WTC11 (cell line): ENCODE results near the gene OPA1. TPM values are rescaled to one million over a fixed set of nuclear protein-coding genes. Genes with fewer than 3 reads are reported as not detected.

ENCODE experiments used
- ATAC-seq: fragments of 200-7000 bp; cut with Tn5 transposase; 2 replicates; pipeline ENCODE4 v1.10.0; 2021; ENCODE audit warnings: mild to moderate bottlenecking, moderate library complexity
- CTCF ChIA-PET: fragments of 300-600 bp; sonication (Branson Sonifier 250); formaldehyde crosslinking; loops from one replicate; lab custom pipeline; 2021; ENCODE audit warnings: antibody characterized with exemption; lab: Charles Lee
- POLR2A ChIA-PET: fragments of 350-600 bp; sonication (Branson Sonifier 250); formaldehyde crosslinking; loops from one replicate; lab custom pipeline; 2021; ENCODE audit warnings: antibody characterized with exemption; lab: Charles Lee
- DNase-seq: peaks from one replicate; pipeline ENCODE4 v3.0.0; 2021; ENCODE audit warnings: low spot score
- H3K27ac Mint-ChIP-seq: 2 replicates; pipeline ENCODE4 v1.8.0; 2021; ENCODE audit warnings: mixed read lengths
- H3K27me3 Mint-ChIP-seq: 2 replicates; pipeline ENCODE4 v1.8.0; 2021; ENCODE audit warnings: low read depth, mild to moderate bottlenecking, moderate library complexity, mixed read lengths
- H3K36me3 Mint-ChIP-seq: 2 replicates; pipeline ENCODE4 v1.8.0; 2021; ENCODE audit warnings: mixed read lengths
- H3K4me1 Mint-ChIP-seq: 2 replicates; pipeline ENCODE4 v1.8.0; 2022; ENCODE audit warnings: mixed read lengths
- H3K4me3 Mint-ChIP-seq: 2 replicates; pipeline ENCODE4 v1.8.0; 2021; ENCODE audit warnings: mild to moderate bottlenecking, moderate library complexity, mixed read lengths
- H3K9me3 Mint-ChIP-seq: 2 replicates; pipeline ENCODE4 v1.8.0; 2021; ENCODE audit warnings: mixed read lengths
- CBFB ChIP-seq: sonication (generic); formaldehyde crosslinking; IDR thresholded peaks from 2 replicates; pipeline ENCODE4 v1.8.1; 2022; ENCODE audit warnings: mild to moderate bottlenecking, low read depth, missing genetic modification reagents
- CREB1 ChIP-seq: sonication (generic); formaldehyde crosslinking; IDR thresholded peaks from 2 replicates; pipeline ENCODE4 v1.8.0; 2023; ENCODE audit warnings: mild to moderate bottlenecking, missing genetic modification reagents
- CREM ChIP-seq: sonication (generic); formaldehyde crosslinking; IDR thresholded peaks from 2 replicates; pipeline ENCODE4 v1.8.1; 2022; ENCODE audit warnings: mild to moderate bottlenecking, missing genetic modification reagents, moderate library complexity
- EMX1 ChIP-seq: fragments of 250-450 bp; sonication (Bioruptor Pico); IDR thresholded peaks from 2 replicates; pipeline ENCODE4 v1.8.0; 2021; ENCODE audit warnings: mild to moderate bottlenecking
- ERG ChIP-seq: fragments of 250-450 bp; sonication (Bioruptor Pico); IDR thresholded peaks from 2 replicates; pipeline ENCODE4 v1.8.0; 2021; ENCODE audit warnings: mild to moderate bottlenecking
- ESRRA ChIP-seq: sonication (generic); formaldehyde crosslinking; IDR thresholded peaks from 2 replicates; pipeline ENCODE4 v1.8.1; 2022; ENCODE audit warnings: mild to moderate bottlenecking, missing genetic modification reagents, borderline replicate concordance
- GRHL2 ChIP-seq: fragments of 250-450 bp; sonication (Bioruptor Pico); IDR thresholded peaks from 2 replicates; pipeline ENCODE4 v1.8.0; 2022; ENCODE audit warnings: mild to moderate bottlenecking, moderate library complexity; ENCODE audit not compliant: insufficient replicate concordance, severe bottlenecking
- GTF2I ChIP-seq: fragments of 250-450 bp; sonication (Bioruptor Pico); conservative IDR thresholded peaks from 2 replicates; pipeline ENCODE4 v1.4.0; 2021; ENCODE audit warnings: mild to moderate bottlenecking
- HMGA2 ChIP-seq: fragments of 250-450 bp; sonication (Bioruptor Pico); IDR thresholded peaks from 2 replicates; pipeline ENCODE4 v1.4.0; 2021; ENCODE audit warnings: mild to moderate bottlenecking, moderate library complexity
- KAT7 ChIP-seq: sonication (generic); formaldehyde crosslinking; IDR thresholded peaks from 2 replicates; pipeline ENCODE4 v1.8.1; 2023; ENCODE audit warnings: missing genetic modification reagents, mild to moderate bottlenecking, borderline replicate concordance
- NFATC4 ChIP-seq: fragments of 250-450 bp; sonication (Bioruptor Pico); IDR thresholded peaks from 2 replicates; pipeline ENCODE4 v1.9.0; 2021; ENCODE audit warnings: mild to moderate bottlenecking
- NFYB ChIP-seq: sonication (generic); formaldehyde crosslinking; conservative IDR thresholded peaks from 2 replicates; pipeline ENCODE4 v1.8.0; 2022; ENCODE audit warnings: low read depth, missing genetic modification reagents
- NR1H2 ChIP-seq: sonication (generic); formaldehyde crosslinking; IDR thresholded peaks from 2 replicates; pipeline ENCODE4 v1.9.0; 2021; ENCODE audit warnings: mild to moderate bottlenecking, moderate library complexity, missing genetic modification reagents
- NR2C2 ChIP-seq: sonication (generic); formaldehyde crosslinking; IDR thresholded peaks from 2 replicates; pipeline ENCODE4 v1.8.0; 2022; ENCODE audit warnings: mild to moderate bottlenecking, missing genetic modification reagents
- OVOL2 ChIP-seq: fragments of 250-450 bp; sonication (Bioruptor Pico); IDR thresholded peaks from 2 replicates; pipeline ENCODE4 v1.9.0; 2021; ENCODE audit warnings: mild to moderate bottlenecking, borderline replicate concordance
- SP1 ChIP-seq: sonication (generic); formaldehyde crosslinking; conservative IDR thresholded peaks from 2 replicates; pipeline ENCODE4 v1.8.1; 2022; ENCODE audit warnings: missing genetic modification reagents
- TEAD4 ChIP-seq: sonication (generic); formaldehyde crosslinking; IDR thresholded peaks from 2 replicates; pipeline ENCODE4 v1.8.0; 2022; ENCODE audit warnings: mild to moderate bottlenecking, missing genetic modification reagents
- ZNF281 ChIP-seq: sonication (generic); formaldehyde crosslinking; IDR thresholded peaks from 2 replicates; pipeline ENCODE4 v1.8.0; 2023; ENCODE audit warnings: mild to moderate bottlenecking, missing genetic modification reagents
- ZNF671 ChIP-seq: fragments of 250-450 bp; sonication (Bioruptor Pico); IDR thresholded peaks from 2 replicates; pipeline ENCODE4 v1.8.0; 2021; ENCODE audit warnings: mild to moderate bottlenecking
- total RNA-seq: library from RNA; stranded (reverse); gene quantifications from 3 replicates; pipeline ENCODE4 v1.2.3, GENCODE V29; 2021
- TF ChIP-seq, protein P1 (sequence below): sonication (generic); formaldehyde crosslinking; IDR thresholded peaks from 2 replicates; pipeline ENCODE4 v1.8.0; 2023; ENCODE audit warnings: missing genetic modification reagents
- TF ChIP-seq, protein P2 (sequence below): sonication (generic); formaldehyde crosslinking; IDR thresholded peaks from 2 replicates; pipeline ENCODE4 v1.8.1; 2023; ENCODE audit warnings: mild to moderate bottlenecking, missing genetic modification reagents
- TF ChIP-seq, protein P3 (sequence below): sonication (generic); formaldehyde crosslinking; conservative IDR thresholded peaks from 2 replicates; pipeline ENCODE4 v1.8.1; 2023; ENCODE audit warnings: mild to moderate bottlenecking, low read depth, missing genetic modification reagents, moderate library complexity
- TF ChIP-seq, protein P4 (sequence below): sonication (generic); formaldehyde crosslinking; IDR thresholded peaks from 2 replicates; pipeline ENCODE4 v1.8.1; 2023; ENCODE audit warnings: mild to moderate bottlenecking, missing genetic modification reagents

The OPA1 gene
- total RNA-seq, 1 experiment from 2014 or later = 84.7 TPM

GRCh38 chr3:193560091-193560490 lies 32.9 kb upstream of the OPA1 start:
- ATAC-seq (no peak), DNase-seq (no peak)
- Mint-ChIP-seq H3K27ac (no peak overlapping the region), H3K36me3 (no peaks in the 10 kb centered on the region), H3K4me1 (peaks cover under 1% of the 10 kb centered on the region; the same call in 1 of the 2 replicates), H3K9me3 (no peaks in the 10 kb centered on the region), H3K4me3 (no peak overlapping the region), H3K27me3 (no peaks in the 10 kb centered on the region)
- TF ChIP-seq SP1 (CRISPR knock-in tag) = no peak
- TF ChIP-seq EMX1 (CRISPR knock-in tag) = no peak
- TF ChIP-seq KAT7 (CRISPR knock-in tag) = no peak
- TF ChIP-seq GTF2I (CRISPR knock-in tag) = no peak
- TF ChIP-seq TEAD4 (CRISPR knock-in tag) = no peak
- TF ChIP-seq, protein P1, sequence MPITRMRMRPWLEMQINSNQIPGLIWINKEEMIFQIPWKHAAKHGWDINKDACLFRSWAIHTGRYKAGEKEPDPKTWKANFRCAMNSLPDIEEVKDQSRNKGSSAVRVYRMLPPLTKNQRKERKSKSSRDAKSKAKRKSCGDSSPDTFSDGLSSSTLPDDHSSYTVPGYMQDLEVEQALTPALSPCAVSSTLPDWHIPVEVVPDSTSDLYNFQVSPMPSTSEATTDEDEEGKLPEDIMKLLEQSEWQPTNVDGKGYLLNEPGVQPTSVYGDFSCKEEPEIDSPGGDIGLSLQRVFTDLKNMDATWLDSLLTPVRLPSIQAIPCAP = no peak
- TF ChIP-seq NFYB (CRISPR knock-in tag) = no peak
- no peak for TF ChIP-seq GRHL2 (CRISPR knock-in tag)
- no peak for TF ChIP-seq NFATC4 (CRISPR knock-in tag)
- TF ChIP-seq, protein P2, sequence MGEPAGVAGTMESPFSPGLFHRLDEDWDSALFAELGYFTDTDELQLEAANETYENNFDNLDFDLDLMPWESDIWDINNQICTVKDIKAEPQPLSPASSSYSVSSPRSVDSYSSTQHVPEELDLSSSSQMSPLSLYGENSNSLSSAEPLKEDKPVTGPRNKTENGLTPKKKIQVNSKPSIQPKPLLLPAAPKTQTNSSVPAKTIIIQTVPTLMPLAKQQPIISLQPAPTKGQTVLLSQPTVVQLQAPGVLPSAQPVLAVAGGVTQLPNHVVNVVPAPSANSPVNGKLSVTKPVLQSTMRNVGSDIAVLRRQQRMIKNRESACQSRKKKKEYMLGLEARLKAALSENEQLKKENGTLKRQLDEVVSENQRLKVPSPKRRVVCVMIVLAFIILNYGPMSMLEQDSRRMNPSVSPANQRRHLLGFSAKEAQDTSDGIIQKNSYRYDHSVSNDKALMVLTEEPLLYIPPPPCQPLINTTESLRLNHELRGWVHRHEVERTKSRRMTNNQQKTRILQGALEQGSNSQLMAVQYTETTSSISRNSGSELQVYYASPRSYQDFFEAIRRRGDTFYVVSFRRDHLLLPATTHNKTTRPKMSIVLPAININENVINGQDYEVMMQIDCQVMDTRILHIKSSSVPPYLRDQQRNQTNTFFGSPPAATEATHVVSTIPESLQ (CRISPR knock-in tag) = no peak
- no peak for TF ChIP-seq CREM (CRISPR knock-in tag)
- no peak for TF ChIP-seq ZNF671 (CRISPR knock-in tag)
- TF ChIP-seq NR2C2 (CRISPR knock-in tag) = no peak
- no peak for TF ChIP-seq CREB1 (CRISPR knock-in tag)
- no peak for TF ChIP-seq NR1H2 (CRISPR knock-in tag)
- TF ChIP-seq CBFB (CRISPR knock-in tag) = no peak
- no peak for TF ChIP-seq ZNF281 (CRISPR knock-in tag)
- no peak for TF ChIP-seq ESRRA (CRISPR knock-in tag)
- ChIA-PET POLR2A (no interaction called here), CTCF (no interaction called here)

GRCh38 chr3:193560870-193561269 lies 32.1 kb upstream of the OPA1 start:
- ATAC-seq = no peak
- no peak overlapping the region for H3K4me3 Mint-ChIP-seq
- DNase-seq = no peak
- no peaks in the 10 kb centered on the region for H3K36me3 Mint-ChIP-seq
- CTCF ChIA-PET = interaction anchor here (1.0 kb wide), 1 partner anchor 172 kb away, joined by 3 read pairs; no protein-coding TSS in a partner anchor
- no peak overlapping the region for H3K27ac Mint-ChIP-seq
- H3K4me1 Mint-ChIP-seq = no peaks in the 10 kb centered on the region
- TF ChIP-seq, protein P3, sequence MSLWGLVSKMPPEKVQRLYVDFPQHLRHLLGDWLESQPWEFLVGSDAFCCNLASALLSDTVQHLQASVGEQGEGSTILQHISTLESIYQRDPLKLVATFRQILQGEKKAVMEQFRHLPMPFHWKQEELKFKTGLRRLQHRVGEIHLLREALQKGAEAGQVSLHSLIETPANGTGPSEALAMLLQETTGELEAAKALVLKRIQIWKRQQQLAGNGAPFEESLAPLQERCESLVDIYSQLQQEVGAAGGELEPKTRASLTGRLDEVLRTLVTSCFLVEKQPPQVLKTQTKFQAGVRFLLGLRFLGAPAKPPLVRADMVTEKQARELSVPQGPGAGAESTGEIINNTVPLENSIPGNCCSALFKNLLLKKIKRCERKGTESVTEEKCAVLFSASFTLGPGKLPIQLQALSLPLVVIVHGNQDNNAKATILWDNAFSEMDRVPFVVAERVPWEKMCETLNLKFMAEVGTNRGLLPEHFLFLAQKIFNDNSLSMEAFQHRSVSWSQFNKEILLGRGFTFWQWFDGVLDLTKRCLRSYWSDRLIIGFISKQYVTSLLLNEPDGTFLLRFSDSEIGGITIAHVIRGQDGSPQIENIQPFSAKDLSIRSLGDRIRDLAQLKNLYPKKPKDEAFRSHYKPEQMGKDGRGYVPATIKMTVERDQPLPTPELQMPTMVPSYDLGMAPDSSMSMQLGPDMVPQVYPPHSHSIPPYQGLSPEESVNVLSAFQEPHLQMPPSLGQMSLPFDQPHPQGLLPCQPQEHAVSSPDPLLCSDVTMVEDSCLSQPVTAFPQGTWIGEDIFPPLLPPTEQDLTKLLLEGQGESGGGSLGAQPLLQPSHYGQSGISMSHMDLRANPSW (CRISPR knock-in tag) = no peak
- no peak for TF ChIP-seq HMGA2
- no peak for TF ChIP-seq OVOL2 (CRISPR knock-in tag)
- no peak for TF ChIP-seq ERG (CRISPR knock-in tag)
- TF ChIP-seq, protein P4, sequence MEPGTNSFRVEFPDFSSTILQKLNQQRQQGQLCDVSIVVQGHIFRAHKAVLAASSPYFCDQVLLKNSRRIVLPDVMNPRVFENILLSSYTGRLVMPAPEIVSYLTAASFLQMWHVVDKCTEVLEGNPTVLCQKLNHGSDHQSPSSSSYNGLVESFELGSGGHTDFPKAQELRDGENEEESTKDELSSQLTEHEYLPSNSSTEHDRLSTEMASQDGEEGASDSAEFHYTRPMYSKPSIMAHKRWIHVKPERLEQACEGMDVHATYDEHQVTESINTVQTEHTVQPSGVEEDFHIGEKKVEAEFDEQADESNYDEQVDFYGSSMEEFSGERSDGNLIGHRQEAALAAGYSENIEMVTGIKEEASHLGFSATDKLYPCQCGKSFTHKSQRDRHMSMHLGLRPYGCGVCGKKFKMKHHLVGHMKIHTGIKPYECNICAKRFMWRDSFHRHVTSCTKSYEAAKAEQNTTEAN (CRISPR knock-in tag) = no peak
- TF ChIP-seq, all 79 proteins: peak for 0
- POLR2A ChIA-PET = no interaction called here
- no peaks in the 10 kb centered on the region for H3K9me3 Mint-ChIP-seq
- H3K27me3 Mint-ChIP-seq = no peaks in the 10 kb centered on the region
